HUES48 (cell line): ENCODE measurements around the gene KLHDC8B.

Source experiments
- H3K27ac ChIP-seq: one replicate; pipeline ENCODE4 v1.7.0; 2013; ENCODE audit warnings: low read depth, low read length, inconsistent platforms
- H3K27me3 ChIP-seq: 2 replicates; pipeline ENCODE4 v1.6.1; 2013; ENCODE audit warnings: mild to moderate bottlenecking, low read length; ENCODE audit not compliant: control insufficient read depth, insufficient read depth
- H3K36me3 ChIP-seq: 2 replicates; pipeline ENCODE4 v1.6.1; 2013; ENCODE audit warnings: low read length; ENCODE audit not compliant: control insufficient read depth, insufficient read depth
- H3K4me1 ChIP-seq: 2 replicates; pipeline ENCODE4 v1.6.1; 2013; ENCODE audit warnings: mild to moderate bottlenecking, low read length; ENCODE audit not compliant: control insufficient read depth, insufficient read depth
- H3K4me3 ChIP-seq: 2 replicates; pipeline ENCODE4 v1.5.1; 2013; ENCODE audit warnings: mild to moderate bottlenecking, low read depth, low read length
- H3K9ac ChIP-seq: 2 replicates; pipeline ENCODE4 v1.6.1; 2013; ENCODE audit warnings: mild to moderate bottlenecking, low read depth, low read length, moderate library complexity
- H3K9me3 ChIP-seq: 2 replicates; pipeline ENCODE4 v1.6.1; 2013; ENCODE audit warnings: low read length; ENCODE audit not compliant: control insufficient read depth, insufficient read depth

The KLHDC8B gene

DNA sequence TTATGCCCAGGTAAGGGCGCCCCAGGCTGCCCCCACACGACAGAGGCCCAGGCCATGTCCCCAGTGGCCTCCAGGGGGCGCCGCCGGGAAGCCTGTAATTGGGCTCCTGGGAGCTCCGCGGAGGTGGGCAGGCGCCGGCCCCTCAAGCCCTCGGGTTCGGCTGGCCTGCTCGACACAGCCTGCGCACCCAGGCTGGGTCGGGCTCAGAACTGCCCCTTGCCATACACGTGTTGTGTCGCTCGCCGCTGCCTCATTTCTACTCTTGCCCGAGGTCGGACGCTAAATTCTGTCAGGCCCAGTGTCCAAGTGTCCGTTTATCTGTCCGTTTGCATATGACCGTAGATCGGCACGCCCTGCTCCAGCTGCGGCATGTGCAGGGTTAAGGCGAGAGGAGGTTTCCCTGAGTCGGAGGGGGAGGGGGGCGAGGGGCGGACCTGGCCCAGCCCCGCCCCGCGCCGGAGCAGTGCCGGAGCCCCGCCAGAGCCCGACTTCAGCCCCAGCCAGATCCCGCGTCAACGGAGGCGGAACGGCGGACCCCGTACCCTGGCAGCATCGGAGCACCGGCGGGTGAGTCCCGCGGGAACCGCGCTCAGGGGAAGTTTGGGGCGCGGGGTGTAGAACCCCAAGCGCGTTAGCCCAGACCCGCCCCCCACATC lies at the start of gene KLHDC8B:
KLHDC8B (plus strand) TSS at position 480 of the 656 bp plus-strand sequence. CDS start 1,172 bp downstream, outside the sequence.
- H3K9me3 ChIP-seq, result no peaks in the 10 kb centered on the region
- H3K4me1 ChIP-seq, result peaks cover 14% of the 10 kb centered on the region
- H3K9ac ChIP-seq, result peak within 1 kb of the TSS; percentile 70
- peak within 1 kb of the TSS; percentile 69 for H3K27ac ChIP-seq
- no peaks in the 10 kb centered on the region; the same call in 1 of the 2 replicates for H3K36me3 ChIP-seq
- H3K27me3 ChIP-seq, result no peaks in the 10 kb centered on the region; the same call in 1 of the 2 replicates
- peak within 1 kb of the TSS; percentile 88 for H3K4me3 ChIP-seq

GRCh38 chr3:49122022-49122421 lies 49.4 kb upstream of the KLHDC8B start:
- no peaks in the 10 kb centered on the region for H3K4me1 ChIP-seq
- no peak overlapping the region for H3K9ac ChIP-seq
- H3K27me3 ChIP-seq, result no peaks in the 10 kb centered on the region
- no peak overlapping the region for H3K27ac ChIP-seq
- no peak overlapping the region for H3K4me3 ChIP-seq
- H3K9me3 ChIP-seq, result no peaks in the 10 kb centered on the region
- H3K36me3 ChIP-seq, result peaks cover 66% of the 10 kb centered on the region

DNA sequence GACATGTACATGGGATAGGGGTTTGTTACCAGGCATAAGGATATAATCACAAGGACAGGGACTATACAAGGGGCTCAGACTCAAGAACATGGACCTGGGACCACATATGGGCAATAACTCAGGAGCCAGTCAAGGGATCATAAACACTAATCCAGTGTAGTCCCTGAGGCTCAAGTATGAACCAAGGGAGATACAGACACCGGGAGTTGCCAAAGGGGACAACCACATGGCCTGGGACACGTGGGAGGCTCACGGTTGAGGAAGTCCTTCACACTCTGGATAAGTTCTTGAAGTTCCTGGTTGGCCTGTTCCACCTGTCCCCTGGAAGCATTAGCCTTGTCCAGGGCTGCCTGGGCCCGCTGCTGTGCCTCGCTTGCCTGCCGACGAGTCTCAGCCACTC lies 48.9 kb upstream of the KLHDC8B start:
- Histone ChIP-seq H3K27ac (no peak overlapping the region), H3K9me3 (no peaks in the 10 kb centered on the region), H3K9ac (no peak overlapping the region), H3K27me3 (no peaks in the 10 kb centered on the region), H3K4me3 (no peak overlapping the region), H3K36me3 (peaks cover 62% of the 10 kb centered on the region), H3K4me1 (no peaks in the 10 kb centered on the region)

DNA sequence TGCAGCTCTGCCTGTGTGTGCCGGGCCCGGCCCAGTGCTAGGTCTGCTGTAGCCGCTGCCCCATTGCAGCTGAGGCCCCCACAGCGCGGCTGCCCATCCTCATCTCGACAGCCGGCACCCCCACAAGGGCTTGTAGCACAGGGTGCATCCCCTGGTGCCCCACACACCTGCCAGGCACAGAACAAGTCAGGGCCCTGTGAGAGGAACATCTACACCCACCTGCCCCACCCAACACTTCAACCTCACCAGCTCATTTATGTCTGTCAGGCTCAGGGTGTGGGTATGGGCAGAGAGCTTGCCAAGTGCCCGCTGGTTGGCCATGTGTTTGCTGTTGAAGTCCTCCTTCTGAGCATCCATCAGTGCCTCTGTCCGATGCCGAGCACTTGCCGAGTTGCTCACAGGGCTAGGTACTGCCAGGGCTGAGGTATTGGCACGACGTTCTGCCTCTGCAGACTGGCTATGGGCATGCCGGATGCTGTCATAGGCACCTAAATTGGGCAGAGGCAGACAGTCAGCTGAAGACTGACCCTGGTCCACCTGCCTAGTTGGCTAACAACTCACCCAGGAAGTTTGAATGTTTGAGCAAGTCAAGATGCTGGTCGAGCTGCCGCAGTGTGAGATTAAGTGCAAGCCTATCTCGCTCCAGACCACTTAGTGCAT lies 48.4 kb upstream of the KLHDC8B start:
- Histone ChIP-seq H3K27ac (no peak overlapping the region), H3K36me3 (peaks cover 56% of the 10 kb centered on the region)

DNA sequence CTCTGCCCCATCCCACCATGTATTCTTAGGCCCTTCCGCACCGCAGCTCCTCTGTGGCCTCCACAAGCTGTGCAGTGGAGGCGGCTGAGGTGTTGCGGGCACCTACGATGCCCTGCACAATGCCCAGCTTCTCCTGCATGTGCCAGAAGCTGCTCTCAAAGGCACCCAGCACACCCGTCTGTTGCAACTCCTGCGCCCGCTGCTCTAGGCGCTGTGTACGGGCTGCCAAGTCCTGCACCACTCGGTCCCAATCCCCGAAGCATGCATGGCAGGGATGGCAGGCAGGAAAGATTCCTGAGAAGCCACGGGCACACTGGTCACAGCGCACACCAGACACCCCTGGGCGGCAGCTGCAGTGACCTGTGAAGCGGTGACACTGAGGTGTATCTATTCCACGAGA lies 47.7 kb upstream of the KLHDC8B start:
- H3K27me3 ChIP-seq, result no peaks in the 10 kb centered on the region
- no peak overlapping the region for H3K27ac ChIP-seq
- H3K9ac ChIP-seq, result no peak overlapping the region
- H3K4me3 ChIP-seq, result no peak overlapping the region
- H3K9me3 ChIP-seq, result no peaks in the 10 kb centered on the region
- no peaks in the 10 kb centered on the region for H3K4me1 ChIP-seq
- peaks cover 57% of the 10 kb centered on the region for H3K36me3 ChIP-seq

More for the DNA sequence above, 48.4 kb upstream of the KLHDC8B start:
- no peaks in the 10 kb centered on the region for H3K9me3 ChIP-seq
- no peak overlapping the region for H3K9ac ChIP-seq
- H3K4me3 ChIP-seq, result no peak overlapping the region
- H3K4me1 ChIP-seq, result no peaks in the 10 kb centered on the region
- H3K27me3 ChIP-seq, result no peaks in the 10 kb centered on the region

DNA sequence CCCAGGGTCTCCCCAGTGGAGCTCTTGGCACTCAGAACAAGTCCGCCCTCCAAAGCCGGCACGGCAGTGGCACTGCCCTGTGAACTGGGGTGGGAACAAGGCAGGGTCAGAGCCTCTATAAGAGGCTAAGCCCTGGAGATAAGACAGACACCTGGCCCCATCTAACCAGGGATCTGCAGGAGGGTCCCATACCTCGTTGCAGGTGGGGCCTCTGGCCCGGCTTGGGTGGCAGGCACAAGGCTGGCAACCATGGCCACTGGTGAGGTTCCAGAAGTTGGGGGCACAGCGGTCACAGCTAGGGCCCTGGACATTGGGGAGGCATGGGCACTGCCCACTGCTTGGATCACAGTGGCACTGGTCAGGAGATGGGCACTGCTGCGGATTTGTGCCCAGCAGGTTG lies 47.2 kb upstream of the KLHDC8B start:
- Histone ChIP-seq H3K27ac (no peak overlapping the region), H3K4me1 (no peaks in the 10 kb centered on the region), H3K4me3 (no peak overlapping the region), H3K9ac (no peak overlapping the region), H3K36me3 (peaks cover 53% of the 10 kb centered on the region), H3K9me3 (no peaks in the 10 kb centered on the region), H3K27me3 (no peaks in the 10 kb centered on the region)

GRCh38 chr3:49124991-49125670 lies 46.3 kb upstream of the KLHDC8B start:
- H3K27me3 ChIP-seq, result no peaks in the 10 kb centered on the region
- H3K27ac ChIP-seq, result no peak overlapping the region
- no peak overlapping the region for H3K9ac ChIP-seq
- peaks cover 56% of the 10 kb centered on the region for H3K36me3 ChIP-seq
- no peaks in the 10 kb centered on the region for H3K9me3 ChIP-seq
- no peak overlapping the region for H3K4me3 ChIP-seq
- no peaks in the 10 kb centered on the region for H3K4me1 ChIP-seq

- peaks cover 3% of the 10 kb centered on the region for H3K4me1 ChIP-seq
- H3K27me3 ChIP-seq, result no peaks in the 10 kb centered on the region
- peaks cover 21% of the 10 kb centered on the region for H3K36me3 ChIP-seq
- H3K27ac ChIP-seq, result no peak overlapping the region
- H3K9ac ChIP-seq, result no peak overlapping the region
- H3K4me3 ChIP-seq, result no peak overlapping the region
- no peaks in the 10 kb centered on the region for H3K9me3 ChIP-seq
Observed at GRCh38 chr3:49131040-49131439, 40.4 kb upstream of the KLHDC8B start.

GRCh38 chr3:49131576-49131975 lies 39.8 kb upstream of the KLHDC8B start:
- Histone ChIP-seq H3K27me3 (no peaks in the 10 kb centered on the region), H3K4me1 (peaks cover 3% of the 10 kb centered on the region), H3K36me3 (peaks cover 17% of the 10 kb centered on the region; the same call in 1 of the 2 replicates), H3K9ac (no peak overlapping the region), H3K27ac (no peak overlapping the region), H3K4me3 (no peak overlapping the region), H3K9me3 (no peaks in the 10 kb centered on the region)

DNA sequence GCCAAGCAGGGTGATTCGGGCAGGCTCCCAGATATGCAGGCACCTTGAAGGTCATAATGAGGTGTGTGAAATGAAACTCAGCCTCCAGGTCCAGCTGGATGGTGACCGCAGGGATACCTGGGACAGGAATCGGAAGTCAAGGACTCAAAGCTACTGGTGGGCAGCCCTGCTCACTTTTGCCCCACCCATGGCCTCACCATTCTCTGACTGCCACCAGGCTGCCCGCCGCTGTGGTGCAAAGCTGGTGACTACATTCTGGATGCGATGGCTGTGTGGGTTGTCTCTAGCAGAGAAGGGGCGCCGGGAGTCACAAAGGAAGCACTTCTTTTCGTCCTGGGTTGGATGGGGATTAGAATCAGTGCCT lies 39.3 kb upstream of the KLHDC8B start:
- no peaks in the 10 kb centered on the region for H3K27me3 ChIP-seq
- H3K4me1 ChIP-seq, result peaks cover 3% of the 10 kb centered on the region
- H3K9ac ChIP-seq, result no peak overlapping the region
- peaks cover 17% of the 10 kb centered on the region; the same call in 1 of the 2 replicates for H3K36me3 ChIP-seq
- H3K9me3 ChIP-seq, result no peaks in the 10 kb centered on the region
- H3K4me3 ChIP-seq, result peak overlapping the region; percentile 88
- H3K27ac ChIP-seq, result peak overlapping the region; percentile 88
